Ramos (cell line): ENCODE data around the gene RAI1.

Source experiments
- in situ Hi-C: fragments of 300-500 bp; cut with MboI; formaldehyde crosslinking; loops from one replicate; pipeline ENCODE4 v1.14.3; 2022; ENCODE audit warnings: low sequenced_read_pairs; ENCODE audit not compliant: unreplicated experiment

The RAI1 gene

GRCh38 chr17:17831208-17832031, 150.2 kb downstream of the RAI1 start:
- in situ Hi-C loops: no loop called here

GRCh38 chr17:17832032-17832363, 150.7 kb downstream of the RAI1 start:
- in situ Hi-C loops: no loop called here

GRCh38 chr17:17833658-17834357, 152.6 kb downstream of the RAI1 start:
- in situ Hi-C loops: no loop called here

GRCh38 chr17:17834974-17835373, 153.7 kb downstream of the RAI1 start:
- in situ Hi-C loops: no loop called here

- in situ Hi-C loops: no loop called here
Measured at GRCh38 chr17:17835415-17836249, 154.4 kb downstream of the RAI1 start.

- in situ Hi-C loops: no loop called here
Measured at GRCh38 chr17:17836250-17836817, 155.1 kb downstream of the RAI1 start.

GRCh38 chr17:17836818-17837379, 155.6 kb downstream of the RAI1 start, which contains the start of gene SREBF1:
Gene SREBF1 (minus strand): TSS chr17:17836986. CDS start chr17:17836817, 169 bp downstream.
- in situ Hi-C loops: no loop called here

- in situ Hi-C loops: no loop called here
Measured at GRCh38 chr17:17837380-17837821, 156.1 kb downstream of the RAI1 start.

GRCh38 chr17:17837966-17838962, 157.0 kb downstream of the RAI1 start:
- in situ Hi-C loops: no loop called here

GRCh38 chr17:17839791-17840707, 158.8 kb downstream of the RAI1 start:
- in situ Hi-C loops: no loop called here

GRCh38 chr17:17840751-17841591, 159.7 kb downstream of the RAI1 start:
- in situ Hi-C loops: no loop called here

GRCh38 chr17:17841601-17842025, 160.4 kb downstream of the RAI1 start:
- in situ Hi-C loops: no loop called here

- in situ Hi-C loops: no loop called here
Measured at GRCh38 chr17:17842111-17842876, 161.0 kb downstream of the RAI1 start.

- in situ Hi-C loops: no loop called here
Measured at GRCh38 chr17:17843096-17843495, 161.8 kb downstream of the RAI1 start.

GRCh38 chr17:17844079-17844478, 162.8 kb downstream of the RAI1 start:
- in situ Hi-C loops: no loop called here

GRCh38 chr17:17844500-17844899, 163.2 kb downstream of the RAI1 start:
- in situ Hi-C loops: no loop called here
